PFSK-1 (cell line): Measurements from ENCODE around the gene PDE8B.

Experiments
- FOXP2 ChIP-seq: optimal IDR thresholded peaks from 2 replicates; pipeline ENCODE3; 2011; ENCODE audit warnings: borderline replicate concordance, control low read depth, inconsistent platforms; ENCODE audit not compliant: insufficient read depth; ENCODE audit errors: extremely low read length, extremely low read depth
- POLR2AphosphoS5 ChIP-seq: IDR thresholded peaks from 2 replicates; pipeline ENCODE4 v1.6.1; 2012; ENCODE audit warnings: low read depth, mild to moderate bottlenecking, control low read depth, low read length, moderate library complexity
- REST ChIP-seq, 2 experiments: IDR thresholded peaks; 2 replicates each; pipeline versions ENCODE4 v1.6.1 to v1.8.0; 2011 to 2012; ENCODE audit warnings: low read depth in 2 of 2, low read length in 2 of 2, control low read depth in 1 of 2, inconsistent platforms in 1 of 2, mild to moderate bottlenecking in 1 of 2, moderate library complexity in 1 of 2; ENCODE audit not compliant: insufficient read depth in 1 of 2
- SIN3A ChIP-seq: IDR thresholded peaks from 2 replicates; pipeline ENCODE4 v1.6.1; 2012; ENCODE audit warnings: mild to moderate bottlenecking, low read length, moderate library complexity, borderline replicate concordance; ENCODE audit not compliant: insufficient read depth
- TAF1 ChIP-seq: IDR thresholded peaks from 2 replicates; pipeline ENCODE4 v1.6.1; 2012; ENCODE audit warnings: low read length, control low read depth, borderline replicate concordance; ENCODE audit not compliant: insufficient read depth

PDE8B gene

GRCh38 chr5:77430726-77431125 lies 220.2 kb downstream of the PDE8B start:
- TF ChIP-seq FOXP2 (no peak), TAF1 (no peak), SIN3A (no peak), POLR2AphosphoS5 (no peak), REST (IDR thresholded peaks at IDR 0.05; ENCODE audit: insufficient read depth in 1 of 2, low read depth in 2 of 2, low read length in 2 of 2) (no peak)

- TF ChIP-seq SIN3A (no peak), FOXP2 (no peak), REST (IDR thresholded peaks at IDR 0.05; ENCODE audit: insufficient read depth in 1 of 2, low read depth in 2 of 2, low read length in 2 of 2) (no peak), TAF1 (no peak), POLR2AphosphoS5 (no peak)
Measured at GRCh38 chr5:77431286-77431685, 220.8 kb downstream of the PDE8B start.

GRCh38 chr5:77431719-77432118 lies 221.2 kb downstream of the PDE8B start:
- TF ChIP-seq REST (IDR thresholded peaks at IDR 0.05; ENCODE audit: insufficient read depth in 1 of 2, low read depth in 2 of 2, low read length in 2 of 2) (no peak), SIN3A (no peak), FOXP2 (no peak), TAF1 (no peak), POLR2AphosphoS5 (no peak)

GRCh38 chr5:77437194-77437593 lies 226.7 kb downstream of the PDE8B start:
- TF ChIP-seq TAF1 = no peak
- TF ChIP-seq REST (IDR thresholded peaks at IDR 0.05; ENCODE audit: insufficient read depth in 1 of 2, low read depth in 2 of 2, low read length in 2 of 2) = no peak
- TF ChIP-seq FOXP2 = no peak
- no peak for TF ChIP-seq POLR2AphosphoS5
- TF ChIP-seq SIN3A = no peak

- TF ChIP-seq REST (IDR thresholded peaks at IDR 0.05; ENCODE audit: insufficient read depth in 1 of 2, low read depth in 2 of 2, low read length in 2 of 2) = no peak
- TF ChIP-seq TAF1 = no peak
- no peak for TF ChIP-seq SIN3A
- no peak for TF ChIP-seq POLR2AphosphoS5
- no peak for TF ChIP-seq FOXP2
Measured at GRCh38 chr5:77438071-77438470, 227.6 kb downstream of the PDE8B start.
